ENCODE results near the gene PRR20G.
"Not testable (repeated sequence)": the region's sequence is repeated elsewhere in the genome, so short reads cannot be mapped to it uniquely, and the experiment has no call there.

PRR20G gene

DNA sequence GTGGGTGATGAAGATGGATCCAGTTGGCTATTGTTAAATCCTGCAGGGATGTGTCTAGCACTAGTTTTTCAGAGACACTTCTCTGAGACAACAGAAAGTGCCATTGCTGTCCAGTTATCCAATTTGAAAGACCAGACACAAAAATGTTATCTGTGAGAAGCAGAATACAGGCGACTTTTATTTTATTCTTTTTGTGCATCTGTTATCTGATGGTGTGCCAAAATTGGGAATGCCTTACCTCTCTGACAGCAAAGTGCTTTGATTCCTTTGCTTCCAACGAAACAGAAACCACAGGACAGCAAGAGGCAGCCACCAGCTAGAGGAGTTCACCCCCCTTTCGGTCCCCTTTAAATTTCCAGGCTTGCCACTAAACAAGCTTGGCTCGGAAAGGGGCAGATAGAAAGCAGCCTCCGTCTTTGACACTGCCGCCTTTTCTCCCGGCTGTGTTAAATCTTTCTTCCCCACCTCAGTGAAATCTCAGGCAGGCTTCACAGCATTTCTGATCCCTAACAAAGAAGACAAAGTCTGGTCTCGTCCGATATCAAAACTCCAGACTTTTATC lies 17.7 kb upstream of the PRR20G start:
- in situ Hi-C loops (cut with HindIII; ENCODE audit: low sequenced_read_pairs), result no loop called here
- H3K4me3 ChIP-seq (ENCODE audit: low read depth, low read length), result no peak overlapping the region
- DNase-seq (ENCODE audit: low read depth), result no peak
- no peak for TF ChIP-seq CTCF (IDR thresholded peaks at IDR 0.05; ENCODE audit: low read depth, low read length, missing control alignments)

DNA sequence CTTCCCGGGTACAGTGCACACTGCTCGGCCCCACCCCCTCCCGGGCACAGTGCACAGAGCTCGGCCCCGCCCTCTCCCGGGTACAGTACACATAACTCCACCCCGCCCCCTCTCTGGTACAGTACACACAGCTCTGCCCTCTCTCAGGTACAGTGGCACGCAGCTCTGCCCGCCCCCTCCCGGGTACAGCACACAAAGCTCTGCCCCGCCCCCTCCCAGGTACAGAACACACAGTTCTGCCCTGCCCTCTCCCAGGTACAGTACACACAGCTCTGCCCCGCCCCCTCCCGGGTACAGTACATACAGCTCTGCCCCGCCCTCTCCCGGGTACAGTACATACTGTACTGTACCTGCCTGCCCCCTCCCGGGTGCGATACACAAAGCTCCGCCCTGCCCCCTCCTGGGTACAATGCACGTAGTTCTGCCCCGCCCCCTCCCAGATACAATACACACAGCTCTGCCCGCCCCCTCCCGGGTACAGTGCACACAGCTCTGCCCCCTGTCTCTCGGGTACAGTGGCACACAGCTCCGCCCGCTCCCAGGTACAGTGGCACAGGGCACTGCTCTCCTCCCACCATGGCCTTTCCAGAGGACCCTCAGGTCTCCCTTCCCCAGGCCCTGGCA lies 16.4 kb upstream of the PRR20G start:
- TF ChIP-seq CTCF (IDR thresholded peaks at IDR 0.05; ENCODE audit: low read depth, low read length, missing control alignments), result no peak
- in situ Hi-C loops (cut with HindIII; ENCODE audit: low sequenced_read_pairs), result no loop called here
- DNase-seq (ENCODE audit: low read depth), result no peak
- H3K4me3 ChIP-seq (ENCODE audit: low read depth, low read length), result no peak overlapping the region

GRCh38 chr3:127299276-127299675 lies 11.4 kb upstream of the PRR20G start:
- DNase-seq (ENCODE audit: low read depth), result no peak
- in situ Hi-C loops (cut with HindIII; ENCODE audit: low sequenced_read_pairs), result no loop called here
- no peak overlapping the region for H3K4me3 ChIP-seq (ENCODE audit: low read depth, low read length)
- no peak for TF ChIP-seq CTCF (IDR thresholded peaks at IDR 0.05; ENCODE audit: low read depth, low read length, missing control alignments)

GRCh38 chr3:127296959-127297358 lies 9.1 kb upstream of the PRR20G start:
- H3K4me3 ChIP-seq (ENCODE audit: low read depth, low read length), result no peak overlapping the region
- no peak for DNase-seq (ENCODE audit: low read depth)
- no peak for TF ChIP-seq CTCF (IDR thresholded peaks at IDR 0.05; ENCODE audit: low read depth, low read length, missing control alignments)
- in situ Hi-C loops (cut with HindIII; ENCODE audit: low sequenced_read_pairs), result no loop called here

GRCh38 chr3:127296166-127296565 lies 8.3 kb upstream of the PRR20G start:
- no peak for DNase-seq (ENCODE audit: low read depth)
- in situ Hi-C loops (cut with HindIII; ENCODE audit: low sequenced_read_pairs), result no loop called here
- H3K4me3 ChIP-seq (ENCODE audit: low read depth, low read length), result no peak overlapping the region
- TF ChIP-seq CTCF (IDR thresholded peaks at IDR 0.05; ENCODE audit: low read depth, low read length, missing control alignments), result no peak

DNA sequence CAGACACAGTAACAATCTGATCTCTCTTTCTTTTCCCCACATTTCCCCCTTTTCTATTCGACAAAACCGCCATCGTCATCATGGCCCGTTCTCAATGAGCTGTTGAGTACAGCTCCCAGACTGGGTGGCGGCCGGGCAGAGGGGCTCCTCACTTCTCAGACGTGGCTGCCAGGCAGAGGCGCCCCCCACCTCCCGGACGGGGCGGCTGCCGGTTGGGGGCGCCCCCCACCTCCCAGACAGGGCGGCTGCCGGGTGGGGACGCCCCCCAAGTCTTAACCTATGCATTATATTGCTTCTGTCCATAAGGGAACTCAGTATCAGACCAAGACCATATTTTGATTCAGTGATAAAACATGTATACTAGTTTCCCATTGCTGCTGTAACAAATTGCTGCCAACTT lies 5.8 kb upstream of the PRR20G start:
- DNase-seq (ENCODE audit: low read depth); in situ Hi-C loops (cut with HindIII; ENCODE audit: low sequenced_read_pairs); H3K4me3 ChIP-seq (ENCODE audit: low read depth, low read length): not testable (repeated sequence)

DNA sequence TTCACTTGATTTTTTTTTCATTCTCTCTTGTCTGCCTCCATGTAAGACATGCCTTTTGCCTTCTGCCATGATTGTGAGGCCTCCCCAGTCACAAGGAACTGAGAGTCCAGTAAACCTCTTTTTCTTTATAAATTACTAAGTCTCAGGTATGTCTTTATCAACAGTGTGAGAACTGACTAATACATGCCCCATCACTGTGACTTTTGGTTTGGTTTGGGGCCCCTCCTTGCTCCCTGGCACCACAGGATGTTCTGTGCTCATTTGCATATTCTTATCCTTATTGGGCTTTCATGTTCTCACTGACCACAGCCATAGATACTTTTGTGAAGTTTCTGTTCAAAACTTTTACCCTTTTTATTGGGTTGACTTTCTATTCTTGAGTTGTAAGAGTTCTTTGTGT lies 3.8 kb upstream of the PRR20G start:
- no peak for TF ChIP-seq CTCF (IDR thresholded peaks at IDR 0.05; ENCODE audit: low read depth, low read length, missing control alignments)
- H3K4me3 ChIP-seq (ENCODE audit: low read depth, low read length), result no peak overlapping the region
- no peak for DNase-seq (ENCODE audit: low read depth)
- in situ Hi-C loops (cut with HindIII; ENCODE audit: low sequenced_read_pairs), result no loop called here
